Testis (tissue), 3 donors: ENCODE data around the gene RGS5. TPM values are rescaled to one million over a fixed set of nuclear protein-coding genes. Genes with fewer than 3 reads are reported as not detected.

Experiments used
- DNase-seq: peaks from one replicate; pipeline ENCODE4 v3.0.0-alpha.2; 2019
- H3K27ac ChIP-seq, 2 donors: fragments of 200-600 bp; sonication (generic); one replicate each; pipeline ENCODE4 v1.5.1; 2019
- H3K27me3 ChIP-seq: fragments of 200-600 bp; sonication (generic); one replicate; pipeline ENCODE4 v1.5.1; 2019
- H3K36me3 ChIP-seq: fragments of 200-600 bp; sonication (generic); one replicate; pipeline ENCODE4 v1.5.1; 2017; ENCODE audit warnings: low read depth; ENCODE audit errors: missing control alignments
- H3K4me1 ChIP-seq: fragments of 200-600 bp; sonication (generic); one replicate; pipeline ENCODE4 v1.5.1; 2019
- H3K4me3 ChIP-seq, 2 donors: fragments of 200-600 bp; sonication (generic); one replicate each; pipeline ENCODE4 v1.5.1; 2017 to 2019
- H3K9me3 ChIP-seq: fragments of 200-600 bp; sonication (generic); one replicate; pipeline ENCODE4 v1.5.1; 2017
- CTCF ChIP-seq, 3 experiments: fragments of 450-650 bp in 2 of 3; fragments of 200-600 bp in 1 of 3; sonication (generic) in 1 of 3; IDR thresholded peaks; one replicate each; pipeline ENCODE4 v1.5.1; 2016 to 2019; ENCODE audit warnings: antibody characterized with exemption in 3 of 3, mild to moderate bottlenecking in 2 of 3, moderate library complexity in 1 of 3
- POLR2A ChIP-seq: fragments of 450-650 bp; IDR thresholded peaks from one replicate; pipeline ENCODE4 v1.6.1; 2017; ENCODE audit warnings: antibody characterized with exemption, mild to moderate bottlenecking, moderate library complexity
- WGBS, 2 donors: methylation state at CpG; one replicate each; pipeline ENCODE4 v1.1.5; 2018; 5-methylcytosine and 5-hydroxymethylcytosine counted together
- intact Hi-C: fragments of 100-400 bp; cut with DNase I; formaldehyde crosslinking; loops from one replicate; pipeline ENCODE4 v1.15.1; 2023; ENCODE audit warnings: low total_unique reads
- polyA plus RNA-seq: library from polyadenylated mRNA; stranded (reverse); fragments of 350-450 nt; fragmentation: Illumina TruSeq; extraction: RNeasy Lipid Tissue Mini Kit (QIAGEN cat#74804); gene quantifications from one replicate; pipeline ENCODE4 v1.2.3, GENCODE V29; 2014; ENCODE audit warnings: low read depth, low replicate concordance; ENCODE audit not compliant: insufficient read depth
- total RNA-seq, 2 donors: library from RNA; depleted of rRNA; stranded (reverse); fragments of >200 nt; gene quantifications; one replicate each; pipeline ENCODE4 v1.2.3, GENCODE V29; 2016

RGS5 gene
- total and polyA plus RNA-seq, 3 donors from 2014 or later: 84.7 to 237 (median 214) TPM

GRCh38 chr1:163124812-163125211 lies 77.9 kb downstream of the RGS5 start:
- DNase-seq: no peak
- no peak overlapping the region for H3K4me3 ChIP-seq
- no peak for TF ChIP-seq CTCF (IDR thresholded peaks at IDR 0.05)
- TF ChIP-seq POLR2A: no peak
- intact Hi-C loops: no loop called here
- H3K36me3 ChIP-seq: no peaks in the 10 kb centered on the region
- H3K27ac ChIP-seq: no peak overlapping the region
- WGBS, 2 donors: 71 to 78% methylated on average over 4 of the region's 4 CpGs
- no peaks in the 10 kb centered on the region for H3K9me3 ChIP-seq
- no peaks in the 10 kb centered on the region for H3K4me1 ChIP-seq
- no peaks in the 10 kb centered on the region for H3K27me3 ChIP-seq

GRCh38 chr1:163120372-163120771 lies 82.3 kb downstream of the RGS5 start:
- no peaks in the 10 kb centered on the region for H3K36me3 ChIP-seq
- 57 to 90% methylated on average over 1 of the region's 1 CpG for WGBS, 2 donors

GRCh38 chr1:163119707-163120106 lies 83.0 kb downstream of the RGS5 start:
- intact Hi-C loops: no loop called here
- no peak for DNase-seq

More at GRCh38 chr1:163120372-163120771, 82.3 kb downstream of the RGS5 start:
- no peak overlapping the region for H3K27ac ChIP-seq
- no peak overlapping the region for H3K4me3 ChIP-seq
- intact Hi-C loops: no loop called here
- H3K27me3 ChIP-seq: no peaks in the 10 kb centered on the region
- no peaks in the 10 kb centered on the region for H3K9me3 ChIP-seq
- H3K4me1 ChIP-seq: no peaks in the 10 kb centered on the region
- TF ChIP-seq CTCF (IDR thresholded peaks at IDR 0.05) (no peak), POLR2A (no peak)
- no peak for DNase-seq

GRCh38 chr1:163115887-163116286 lies 86.8 kb downstream of the RGS5 start:
- no peaks in the 10 kb centered on the region for H3K4me1 ChIP-seq
- H3K9me3 ChIP-seq: no peaks in the 10 kb centered on the region
- no peak overlapping the region for H3K27ac ChIP-seq
- TF ChIP-seq POLR2A (no peak), CTCF (IDR thresholded peaks at IDR 0.05) (no peak)
- no peak for DNase-seq
- H3K27me3 ChIP-seq: no peaks in the 10 kb centered on the region
- no peak overlapping the region for H3K4me3 ChIP-seq
- 90 to 92% methylated on average over 1 of the region's 1 CpG for WGBS, 2 donors
- intact Hi-C loops: no loop called here
- H3K36me3 ChIP-seq: no peaks in the 10 kb centered on the region

More at GRCh38 chr1:163119707-163120106, 83.0 kb downstream of the RGS5 start:
- H3K9me3 ChIP-seq: no peaks in the 10 kb centered on the region
- TF ChIP-seq POLR2A: no peak
- no peaks in the 10 kb centered on the region for H3K4me1 ChIP-seq
- H3K27ac ChIP-seq: no peak overlapping the region
- no peaks in the 10 kb centered on the region for H3K27me3 ChIP-seq
- H3K36me3 ChIP-seq: no peaks in the 10 kb centered on the region
- no peak overlapping the region for H3K4me3 ChIP-seq

GRCh38 chr1:163107655-163108054 lies 95.1 kb downstream of the RGS5 start:
- Histone ChIP-seq H3K4me1 (no peaks in the 10 kb centered on the region), H3K36me3 (no peaks in the 10 kb centered on the region), H3K27me3 (no peaks in the 10 kb centered on the region), H3K4me3 (no peak overlapping the region), H3K9me3 (no peaks in the 10 kb centered on the region), H3K27ac (no peak overlapping the region)
- intact Hi-C loops: no loop called here
- no peak for DNase-seq
- TF ChIP-seq CTCF (IDR thresholded peaks at IDR 0.05): no peak
- TF ChIP-seq POLR2A: no peak
- 94% methylated on average over 5 of the region's 5 CpGs for WGBS, 2 donors
